Ectodermal cell (in vitro differentiated cells): Measurements from ENCODE around the gene SH3GLB1.

ENCODE experiments used
- H3K27ac ChIP-seq: 2 replicates; pipeline ENCODE4 v1.7.0; 2013; ENCODE audit warnings: mild to moderate bottlenecking, low read depth, low read length; ENCODE audit not compliant: insufficient read depth, poor library complexity, severe bottlenecking
- H3K27me3 ChIP-seq: 2 replicates; pipeline ENCODE4 v1.7.0; 2013; ENCODE audit warnings: mild to moderate bottlenecking, low read length; ENCODE audit not compliant: insufficient read depth, control insufficient read depth, poor library complexity, severe bottlenecking
- H3K36me3 ChIP-seq: one replicate; pipeline ENCODE4 v1.7.0; 2013; ENCODE audit warnings: low read length; ENCODE audit not compliant: control insufficient read depth, insufficient read depth
- H3K4me1 ChIP-seq: one replicate; pipeline ENCODE4 v1.7.0; 2013; ENCODE audit warnings: low read length; ENCODE audit not compliant: control insufficient read depth, insufficient read depth
- H3K4me3 ChIP-seq: 2 replicates; pipeline ENCODE4 v1.7.0; 2013; ENCODE audit warnings: low read depth, low read length, control low read depth; ENCODE audit not compliant: insufficient read depth
- H3K9me3 ChIP-seq: 2 replicates; pipeline ENCODE4 v1.7.0; 2013; ENCODE audit warnings: mild to moderate bottlenecking, low read length, moderate library complexity; ENCODE audit not compliant: control insufficient read depth
- WGBS, 2 experiments: methylation state at CpG; one replicate each; pipeline ENCODE4 v1.1.7; 2013; ENCODE audit warnings: missing lambda C conversion rate in 2 of 2; 5-methylcytosine and 5-hydroxymethylcytosine counted together

Gene SH3GLB1

GRCh38 chr1:86718786-86719185 is 14.4 kb downstream of the SH3GLB1 start:
- H3K36me3 ChIP-seq: no peaks in the 10 kb centered on the region
- 89 to 97% methylated on average over 1 of the region's 2 CpGs for whole genome bisulfite sequencing, 2 experiments

GRCh38 chr1:86731416-86731815 is 27.0 kb downstream of the SH3GLB1 start:
- Histone ChIP-seq H3K4me1 (no peaks in the 10 kb centered on the region), H3K9me3 (no peaks in the 10 kb centered on the region), H3K36me3 (peaks cover 13% of the 10 kb centered on the region), H3K27me3 (no peaks in the 10 kb centered on the region), H3K4me3 (no peak overlapping the region), H3K27ac (no peak overlapping the region)
- 95 to 100% methylated on average over 1 of the region's 1 CpG for WGBS, 2 experiments

More at GRCh38 chr1:86718786-86719185, 14.4 kb downstream of the SH3GLB1 start:
- Histone ChIP-seq H3K9me3 (no peaks in the 10 kb centered on the region), H3K27ac (no peak overlapping the region), H3K4me1 (no peaks in the 10 kb centered on the region), H3K27me3 (no peaks in the 10 kb centered on the region), H3K4me3 (no peak overlapping the region)

GRCh38 chr1:86733340-86733739 is 29.0 kb downstream of the SH3GLB1 start:
- Histone ChIP-seq H3K4me1 (no peaks in the 10 kb centered on the region), H3K27ac (no peak overlapping the region), H3K9me3 (no peaks in the 10 kb centered on the region), H3K4me3 (no peak overlapping the region), H3K36me3 (peaks cover 27% of the 10 kb centered on the region), H3K27me3 (no peaks in the 10 kb centered on the region)
- 50 to 100% methylated on average over 1 to 2 of the region's 2 CpGs for WGBS, 2 experiments

DNA sequence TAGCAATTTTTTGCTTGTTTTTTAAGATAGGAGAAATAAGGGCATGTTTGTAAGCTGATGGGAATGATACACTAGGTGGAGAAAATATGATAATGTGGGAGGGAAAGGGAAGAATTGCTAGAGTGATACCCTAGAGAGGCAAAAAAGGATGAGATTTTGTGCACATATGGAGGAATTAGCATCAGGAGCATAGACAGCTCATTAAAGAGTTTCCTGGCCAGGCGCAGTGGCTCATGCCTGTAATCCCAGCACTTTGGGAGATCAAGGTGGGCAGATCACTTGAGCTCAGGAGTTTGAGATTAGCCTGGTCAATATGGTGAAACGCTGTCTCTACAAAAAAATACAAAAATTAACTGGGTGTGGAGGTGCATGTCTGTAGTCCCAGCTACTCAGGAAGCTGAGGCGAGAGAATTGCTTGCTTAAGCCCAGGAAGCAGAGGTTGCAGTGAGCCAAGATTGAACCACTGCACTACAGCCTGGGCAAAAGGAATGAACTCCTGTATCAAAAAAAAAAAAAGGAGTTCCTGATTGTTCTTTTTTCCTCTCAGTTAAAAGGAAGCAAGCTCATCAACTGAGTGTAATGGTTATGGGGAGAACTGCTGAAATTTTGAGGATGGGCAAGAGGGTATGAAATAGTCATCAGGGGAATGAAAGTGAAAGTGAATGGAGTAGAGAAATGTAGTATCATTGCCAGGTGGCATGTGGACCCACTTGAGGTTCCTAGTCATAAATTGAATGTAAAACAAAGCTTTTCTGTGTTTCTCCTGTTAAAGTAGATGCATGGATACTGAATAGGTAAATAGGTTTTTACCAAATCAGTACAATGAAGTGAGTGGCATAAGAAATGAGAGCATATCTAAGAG is 35.5 kb downstream of the SH3GLB1 start:
- Histone ChIP-seq H3K36me3 (peaks cover 32% of the 10 kb centered on the region), H3K9me3 (no peaks in the 10 kb centered on the region), H3K4me3 (no peak overlapping the region), H3K4me1 (no peaks in the 10 kb centered on the region), H3K27me3 (no peaks in the 10 kb centered on the region), H3K27ac (no peak overlapping the region)
- WGBS, 2 experiments: 88 to 94% methylated on average over 3 of the region's 3 CpGs

- no peaks in the 10 kb centered on the region for H3K27me3 ChIP-seq
- H3K27ac ChIP-seq: no peak overlapping the region
- no peaks in the 10 kb centered on the region for H3K9me3 ChIP-seq
- WGBS, 2 experiments: 36 to 46% methylated on average over 4 of the region's 6 CpGs
- H3K4me1 ChIP-seq: no peaks in the 10 kb centered on the region
- no peak overlapping the region for H3K4me3 ChIP-seq
- H3K36me3 ChIP-seq: peaks cover 16% of the 10 kb centered on the region
Observed at GRCh38 chr1:86741947-86742572, 37.7 kb downstream of the SH3GLB1 start.

DNA sequence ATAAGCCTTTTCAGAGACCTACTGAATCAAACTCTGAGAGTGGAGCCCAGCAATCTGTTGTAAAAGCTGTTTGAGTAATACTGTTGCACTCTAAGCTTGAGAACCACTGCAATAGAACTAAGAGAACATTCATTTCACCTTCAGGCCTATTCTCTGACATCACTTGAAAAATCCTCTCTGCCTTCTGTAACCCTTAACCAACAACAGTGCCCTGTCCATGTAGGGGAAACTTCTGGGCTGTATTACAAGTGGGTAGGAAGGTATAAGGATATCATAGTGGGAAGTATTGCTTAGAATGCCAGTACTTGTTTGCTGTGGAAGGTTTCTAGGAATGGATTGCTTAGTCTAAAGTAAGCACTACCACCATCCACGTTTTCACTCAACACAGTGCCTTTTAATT is 42.9 kb downstream of the SH3GLB1 start:
- no peaks in the 10 kb centered on the region for H3K27me3 ChIP-seq
- H3K27ac ChIP-seq: no peak overlapping the region
- H3K4me1 ChIP-seq: no peaks in the 10 kb centered on the region
- no peak overlapping the region for H3K4me3 ChIP-seq
- H3K36me3 ChIP-seq: peaks cover 8% of the 10 kb centered on the region
- H3K9me3 ChIP-seq: no peaks in the 10 kb centered on the region
- 85 to 86% methylated on average over 1 of the region's 1 CpG for WGBS, 2 experiments

DNA sequence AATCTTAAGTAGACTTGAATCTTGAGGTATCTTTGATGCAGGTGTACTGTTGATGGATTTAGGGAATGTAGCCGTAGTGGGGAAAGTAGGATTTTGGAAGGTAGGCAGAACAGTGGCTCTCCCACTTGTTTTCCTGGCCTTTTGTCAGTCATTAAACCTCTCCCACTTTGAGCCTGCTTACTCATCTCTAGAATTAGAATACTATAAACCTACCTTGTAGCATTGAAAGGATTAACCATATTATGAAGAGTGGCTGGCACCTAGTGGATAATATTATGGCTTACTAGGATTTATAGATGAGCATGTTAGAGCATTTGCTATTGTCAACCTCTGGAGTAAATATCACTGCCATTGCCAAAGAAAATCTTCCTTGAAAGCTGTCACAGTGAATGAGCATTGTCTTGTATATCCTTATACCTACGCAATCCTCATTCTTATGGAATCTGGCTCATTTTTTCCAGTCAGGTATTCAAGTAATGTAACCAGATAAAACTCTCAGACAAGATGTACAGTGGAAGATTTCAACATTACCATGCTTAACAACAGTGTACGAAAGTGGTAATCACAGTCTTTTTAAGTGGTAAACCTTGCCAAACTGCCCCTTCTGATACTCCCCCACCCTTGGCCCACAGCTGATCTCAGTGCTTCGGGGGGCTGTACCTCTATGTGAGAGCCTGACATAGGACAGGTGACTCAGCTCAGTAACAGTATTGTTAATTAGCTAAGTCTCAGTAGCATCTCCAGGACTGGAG is 44.4 kb downstream of the SH3GLB1 start:
- H3K27me3 ChIP-seq: no peaks in the 10 kb centered on the region
- WGBS, 2 experiments: 91 to 95% methylated on average over 4 of the region's 4 CpGs
- H3K4me1 ChIP-seq: no peaks in the 10 kb centered on the region
- no peak overlapping the region for H3K4me3 ChIP-seq
- H3K36me3 ChIP-seq: no peaks in the 10 kb centered on the region
- H3K27ac ChIP-seq: no peak overlapping the region
- H3K9me3 ChIP-seq: no peaks in the 10 kb centered on the region

GRCh38 chr1:86750076-86750475 is 45.7 kb downstream of the SH3GLB1 start:
- Histone ChIP-seq H3K36me3 (no peaks in the 10 kb centered on the region), H3K4me1 (no peaks in the 10 kb centered on the region), H3K4me3 (no peak overlapping the region), H3K9me3 (no peaks in the 10 kb centered on the region), H3K27ac (no peak overlapping the region), H3K27me3 (no peaks in the 10 kb centered on the region)
- 94 to 96% methylated on average over 1 of the region's 1 CpG for WGBS, 2 experiments

- WGBS, 2 experiments: 94 to 96% methylated on average over 5 of the region's 5 CpGs
- no peaks in the 10 kb centered on the region for H3K4me1 ChIP-seq
- no peak overlapping the region for H3K27ac ChIP-seq
- H3K9me3 ChIP-seq: no peaks in the 10 kb centered on the region
- H3K4me3 ChIP-seq: no peak overlapping the region
- H3K36me3 ChIP-seq: no peaks in the 10 kb centered on the region
- no peaks in the 10 kb centered on the region for H3K27me3 ChIP-seq
Observed at GRCh38 chr1:86750530-86750929, 46.2 kb downstream of the SH3GLB1 start.

GRCh38 chr1:86751923-86752322 is 47.5 kb downstream of the SH3GLB1 start:
- no peaks in the 10 kb centered on the region for H3K9me3 ChIP-seq
- no peaks in the 10 kb centered on the region for H3K27me3 ChIP-seq
- no peak overlapping the region for H3K4me3 ChIP-seq
- 92 to 93% methylated on average over 5 to 6 of the region's 6 CpGs for WGBS, 2 experiments
- no peaks in the 10 kb centered on the region for H3K36me3 ChIP-seq
- H3K27ac ChIP-seq: no peak overlapping the region
- no peaks in the 10 kb centered on the region for H3K4me1 ChIP-seq
